ENCODE data around the gene NEK2. TPM values are rescaled to one million over a fixed set of nuclear protein-coding genes. Genes with fewer than 3 reads are reported as not detected.
"Not testable (repeated sequence)": the region's sequence is repeated elsewhere in the genome, so short reads cannot be mapped to it uniquely, and the experiment has no call there.

The NEK2 gene
- total RNA-seq, 3 donors from 2014 or later (not counting 1 experiment from before 2014, with no cell fraction given): 0.78 to 1.0 (median 0.99) TPM

DNA sequence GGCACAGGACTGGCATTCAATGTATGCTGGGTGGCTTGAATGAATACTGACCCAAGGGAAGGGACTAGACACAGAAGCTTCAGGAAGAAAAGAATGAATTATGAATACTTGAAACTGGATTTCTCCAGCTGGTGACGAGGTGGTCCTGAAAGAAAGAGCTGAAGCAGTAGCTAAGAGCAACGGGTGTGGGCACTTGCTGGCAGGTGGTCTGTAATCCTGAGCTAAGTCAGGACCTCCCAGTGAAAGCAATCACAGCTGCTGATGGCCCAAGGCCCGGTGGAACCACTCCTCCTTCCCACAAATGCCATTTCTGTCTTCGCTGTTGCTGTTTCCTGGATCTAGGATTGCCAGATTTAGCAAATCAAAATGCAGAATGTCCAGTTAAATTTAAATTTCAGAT is 47.0 kb downstream of the NEK2 start:
- H3K9me3 Mint-ChIP-seq: no peaks in the 10 kb centered on the region
- peaks cover 5 to 6% of the 10 kb centered on the region in 2 donors for H3K27me3 Mint-ChIP-seq (ENCODE audit: low read depth in 2 of 2)
- TF ChIP-seq, protein P1, sequence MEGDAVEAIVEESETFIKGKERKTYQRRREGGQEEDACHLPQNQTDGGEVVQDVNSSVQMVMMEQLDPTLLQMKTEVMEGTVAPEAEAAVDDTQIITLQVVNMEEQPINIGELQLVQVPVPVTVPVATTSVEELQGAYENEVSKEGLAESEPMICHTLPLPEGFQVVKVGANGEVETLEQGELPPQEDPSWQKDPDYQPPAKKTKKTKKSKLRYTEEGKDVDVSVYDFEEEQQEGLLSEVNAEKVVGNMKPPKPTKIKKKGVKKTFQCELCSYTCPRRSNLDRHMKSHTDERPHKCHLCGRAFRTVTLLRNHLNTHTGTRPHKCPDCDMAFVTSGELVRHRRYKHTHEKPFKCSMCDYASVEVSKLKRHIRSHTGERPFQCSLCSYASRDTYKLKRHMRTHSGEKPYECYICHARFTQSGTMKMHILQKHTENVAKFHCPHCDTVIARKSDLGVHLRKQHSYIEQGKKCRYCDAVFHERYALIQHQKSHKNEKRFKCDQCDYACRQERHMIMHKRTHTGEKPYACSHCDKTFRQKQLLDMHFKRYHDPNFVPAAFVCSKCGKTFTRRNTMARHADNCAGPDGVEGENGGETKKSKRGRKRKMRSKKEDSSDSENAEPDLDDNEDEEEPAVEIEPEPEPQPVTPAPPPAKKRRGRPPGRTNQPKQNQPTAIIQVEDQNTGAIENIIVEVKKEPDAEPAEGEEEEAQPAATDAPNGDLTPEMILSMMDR (IDR thresholded peaks at IDR 0.05): no peak
- intact Hi-C loops (cut with micrococcal nuclease): no loop called here
- no peak overlapping the region for H3K27ac Mint-ChIP-seq
- WGBS (ENCODE audit: insufficient coverage): 81% methylated on average over 4 of the region's 4 CpGs
- H3K36me3 ChIP-seq (ENCODE audit: control insufficient read depth, insufficient read depth, low read length): no peaks in the 10 kb centered on the region
- no peak overlapping the region for H3K27ac ChIP-seq (ENCODE audit: low read length)
- H3K4me3 ChIP-seq (ENCODE audit: low read length): no peak overlapping the region
- no peak for ATAC-seq
- no peak overlapping the region for H3K4me3 Mint-ChIP-seq
- H3K27me3 ChIP-seq (ENCODE audit: control insufficient read depth, insufficient read depth, low read length): no peaks in the 10 kb centered on the region
- peaks cover 15% of the 10 kb centered on the region for H3K4me1 ChIP-seq (ENCODE audit: control insufficient read depth, insufficient read depth, low read length)
- DNase-seq: no peak
- H3K36me3 Mint-ChIP-seq: no peaks in the 10 kb centered on the region
- H3K9me3 ChIP-seq (ENCODE audit: control insufficient read depth, insufficient read depth, low read length): no peaks in the 10 kb centered on the region
- peaks cover 11 to 12% of the 10 kb centered on the region in 2 donors for H3K4me1 Mint-ChIP-seq

DNA sequence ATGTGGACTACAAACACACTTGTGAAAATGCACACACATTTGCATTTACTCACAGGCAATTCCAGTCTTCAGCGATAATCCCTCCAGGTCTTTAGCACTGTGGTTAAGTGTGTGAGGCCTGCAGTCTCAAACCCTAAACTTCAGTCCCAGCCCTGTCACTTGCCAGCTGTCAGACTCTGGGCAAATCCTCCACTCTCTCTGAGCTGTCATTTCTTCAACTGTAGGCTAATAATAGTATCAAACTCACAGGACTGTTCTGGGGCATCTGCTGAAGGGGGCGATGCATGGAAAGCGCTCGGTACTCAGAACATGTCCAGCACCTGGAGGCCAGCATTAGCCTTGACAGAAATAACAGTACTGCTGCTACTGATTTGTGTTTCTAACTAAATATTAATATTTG is 48.2 kb downstream of the NEK2 start:
- Mint-ChIP-seq H3K27me3 (ENCODE audit: low read depth in 2 of 2) (peaks cover 0 to 6% of the 10 kb centered on the region in 2 donors), H3K9me3 (no peaks in the 10 kb centered on the region), H3K27ac (no peak overlapping the region), H3K4me3 (no peak overlapping the region), H3K4me1 (peaks cover 5 to 7% of the 10 kb centered on the region in 2 donors), H3K36me3 (no peaks in the 10 kb centered on the region)
- WGBS (ENCODE audit: insufficient coverage): 88% methylated on average over 4 of the region's 4 CpGs
- no peaks in the 10 kb centered on the region for H3K36me3 ChIP-seq (ENCODE audit: control insufficient read depth, insufficient read depth, low read length)
- no peak overlapping the region for H3K27ac ChIP-seq (ENCODE audit: low read length)
- peaks cover 4% of the 10 kb centered on the region for H3K4me1 ChIP-seq (ENCODE audit: control insufficient read depth, insufficient read depth, low read length)
- H3K9me3 ChIP-seq (ENCODE audit: control insufficient read depth, insufficient read depth, low read length): no peaks in the 10 kb centered on the region
- H3K27me3 ChIP-seq (ENCODE audit: control insufficient read depth, insufficient read depth, low read length): no peaks in the 10 kb centered on the region
- H3K4me3 ChIP-seq (ENCODE audit: low read length): no peak overlapping the region
- TF ChIP-seq, protein P1 (IDR thresholded peaks at IDR 0.05): no peak
- DNase-seq (no peak), ATAC-seq (no peak)
- intact Hi-C loops (cut with micrococcal nuclease): no loop called here

DNA sequence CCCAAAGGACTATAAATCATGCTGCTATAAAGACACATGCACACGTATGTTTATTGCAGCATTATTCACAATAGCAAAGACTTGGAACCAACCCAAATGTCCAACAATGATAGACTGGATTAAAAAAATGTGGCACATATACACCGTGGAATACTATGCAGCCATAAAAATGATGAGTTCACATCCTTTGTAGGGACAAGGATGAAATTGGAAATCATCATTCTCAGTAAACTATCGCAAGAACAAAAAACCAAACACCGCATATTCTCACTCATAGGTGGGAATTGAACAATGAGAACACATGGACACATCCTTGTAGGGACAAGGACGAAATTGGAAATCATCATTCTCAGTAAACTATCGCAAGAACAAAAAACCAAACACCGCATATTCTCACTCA is 49.6 kb downstream of the NEK2 start:
- not testable (repeated sequence) for H3K27me3 ChIP-seq (ENCODE audit: control insufficient read depth, insufficient read depth, low read length); H3K9me3 ChIP-seq (ENCODE audit: control insufficient read depth, insufficient read depth, low read length); H3K4me3 Mint-ChIP-seq; H3K9me3 Mint-ChIP-seq; H3K4me1 Mint-ChIP-seq; H3K36me3 Mint-ChIP-seq; H3K27me3 Mint-ChIP-seq (ENCODE audit: low read depth in 2 of 2); H3K4me3 ChIP-seq (ENCODE audit: low read length); DNase-seq; H3K36me3 ChIP-seq (ENCODE audit: control insufficient read depth, insufficient read depth, low read length); H3K27ac Mint-ChIP-seq; H3K27ac ChIP-seq (ENCODE audit: low read length); ATAC-seq; H3K4me1 ChIP-seq (ENCODE audit: control insufficient read depth, insufficient read depth, low read length)
- no CpG with 5 or more reads among the region's 7 CpGs for WGBS (ENCODE audit: insufficient coverage)
- intact Hi-C loops (cut with micrococcal nuclease): loop anchor here (1.0 kb wide), 2 partner anchors 49 to 303 kb away; no protein-coding TSS in a partner anchor

DNA sequence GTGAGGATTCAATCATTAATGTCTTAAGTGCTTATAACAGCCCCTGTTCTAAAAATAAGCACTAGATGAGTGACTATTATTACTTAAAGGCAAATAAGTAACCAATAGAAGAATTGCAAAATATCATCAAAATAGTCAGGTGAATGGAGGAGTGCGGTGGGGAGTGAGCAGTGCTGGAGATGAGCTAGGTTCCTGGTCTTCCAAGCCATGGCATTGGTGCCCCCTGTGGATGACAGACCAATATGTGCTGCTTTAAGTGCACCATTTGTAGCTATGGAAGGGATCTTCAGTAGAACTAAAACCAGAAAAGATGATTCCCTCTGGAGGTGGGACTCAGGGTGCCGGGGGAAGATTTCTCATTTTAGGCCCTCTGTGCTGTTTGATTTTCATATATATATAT is 50.4 kb downstream of the NEK2 start:
- Histone ChIP-seq H3K27me3 (ENCODE audit: control insufficient read depth, insufficient read depth, low read length) (no peaks in the 10 kb centered on the region), H3K9me3 (ENCODE audit: control insufficient read depth, insufficient read depth, low read length) (no peaks in the 10 kb centered on the region), H3K36me3 (ENCODE audit: control insufficient read depth, insufficient read depth, low read length) (no peaks in the 10 kb centered on the region), H3K4me3 (ENCODE audit: low read length) (no peak overlapping the region), H3K4me1 (ENCODE audit: control insufficient read depth, insufficient read depth, low read length) (no peaks in the 10 kb centered on the region), H3K27ac (ENCODE audit: low read length) (no peak overlapping the region)
- 25% methylated on average over 1 of the region's 2 CpGs for WGBS (ENCODE audit: insufficient coverage)
- TF ChIP-seq, protein P1 (IDR thresholded peaks at IDR 0.05): peak; percentile 38
- no peaks in the 10 kb centered on the region for H3K4me1 Mint-ChIP-seq
- H3K4me3 Mint-ChIP-seq: no peak overlapping the region
- H3K27me3 Mint-ChIP-seq (ENCODE audit: low read depth in 2 of 2): peaks cover under 1 to 6% of the 10 kb centered on the region in 2 donors
- H3K9me3 Mint-ChIP-seq: no peaks in the 10 kb centered on the region
- intact Hi-C loops (cut with micrococcal nuclease): loop anchor here (1.0 kb wide), 2 partner anchors 48 to 302 kb away; no protein-coding TSS in a partner anchor
- H3K27ac Mint-ChIP-seq: no peak overlapping the region
- DNase-seq (peak in 1 of 2 donors; percentile 69), ATAC-seq (peak; percentile 74 to 98 (median 94))
- no peaks in the 10 kb centered on the region for H3K36me3 Mint-ChIP-seq
